ENCODE data around the gene IRX2. TPM values are rescaled to one million over a fixed set of nuclear protein-coding genes. Genes with fewer than 3 reads are reported as not detected.

The IRX2 gene
- total and polyA plus RNA-seq, 2 of the 8 experiments (the other 6 are each of a cell fraction or from before 2014, with no cell fraction given) = 23.4 to 40.4 TPM

- Histone ChIP-seq H2BK12ac (ENCODE audit: low read depth, low read length) (no peak overlapping the region), H3K14ac (ENCODE audit: insufficient read length) (no peak overlapping the region), H3K27me3 (replicated peaks in 1 of 4; ENCODE audit: control insufficient read depth in 3 of 4, extremely low read depth in 1 of 4, insufficient read depth in 3 of 4, low read length in 3 of 4) (no peaks in the 10 kb centered on the region), H3K27ac (ENCODE audit: low read depth, low read length) (no peak overlapping the region), H3K4me3 (ENCODE audit: extremely low read depth in 1 of 4, insufficient read depth in 2 of 4, low read depth in 3 of 4, low read length in 4 of 4) (no peak overlapping the region), H3K79me1 (ENCODE audit: low read depth, low read length) (no peaks in the 10 kb centered on the region), H3K9me3 (ENCODE audit: insufficient read depth in 2 of 2, low read depth in 1 of 2, low read length in 1 of 2) (no peaks in the 10 kb centered on the region; a peak in 1 of 4 replicates), H2BK20ac (ENCODE audit: low read length) (no peak overlapping the region), H3K23ac (ENCODE audit: insufficient read length) (no peak overlapping the region), H3K4me1 (replicated peaks in 1 of 4; ENCODE audit: control insufficient read depth in 3 of 4, insufficient read depth in 4 of 4, low read length in 3 of 4) (peaks cover 0 to 6% (median 0%) of the 10 kb centered on the region in 4 experiments; a peak in 2 of 7 replicates), H4K20me1 (replicated peaks in 1 of 2; ENCODE audit: control insufficient read depth in 1 of 2, insufficient read depth in 2 of 2, low read length in 2 of 2) (no peaks in the 10 kb centered on the region), H3K4ac (replicated peaks; ENCODE audit: insufficient read length, low read depth, low read length) (no peak overlapping the region), H4K5ac (ENCODE audit: insufficient read length, low read depth, low read length) (no peak overlapping the region), H3K23me2 (ENCODE audit: low read depth, low read length) (no peaks in the 10 kb centered on the region), H3K79me2 (ENCODE audit: control insufficient read depth in 1 of 2, insufficient read depth in 2 of 2, low read length in 2 of 2) (no peaks in the 10 kb centered on the region), H2AK5ac (ENCODE audit: low read depth, low read length) (no peak overlapping the region), H2AFZ (ENCODE audit: low read length) (no peak overlapping the region), H2BK15ac (ENCODE audit: low read length) (no peak overlapping the region), H4K8ac (ENCODE audit: extremely low read depth, insufficient read depth, low read length) (no peak overlapping the region), H3K9ac (replicated peaks in 1 of 4; ENCODE audit: extremely low read depth in 1 of 4, low read depth in 3 of 4, low read length in 3 of 4) (no peak overlapping the region), H3K4me2 (ENCODE audit: insufficient read depth in 1 of 2, low read depth in 2 of 2, low read length in 2 of 2) (no peak overlapping the region), H2BK5ac (ENCODE audit: low read depth, low read length) (no peak overlapping the region), H3K36me3 (ENCODE audit: control insufficient read depth in 2 of 4, insufficient read depth in 4 of 4, low read length in 3 of 4) (no peaks in the 10 kb centered on the region), H4K91ac (replicated peaks; ENCODE audit: insufficient read length, low read length) (no peak overlapping the region), H3K56ac (replicated peaks; ENCODE audit: insufficient read length, low read depth, low read length) (no peak overlapping the region), H2BK120ac (replicated peaks; ENCODE audit: low read depth, low read length) (no peak overlapping the region), H3K18ac (ENCODE audit: extremely low read depth, low read length) (no peak overlapping the region)
- CTCF ChIA-PET (ENCODE audit: partially characterized antibody) = interaction anchor here (1.0 to 2.8 kb wide), 5 partner anchors 13 to 135 kb away, joined by 3 to 9 read pairs (median 4); no protein-coding TSS in a partner anchor
- WGBS, 2 experiments (ENCODE audit: extremely low coverage in 1 of 2, insufficient coverage in 1 of 2, insufficient read length in 1 of 2, insufficient replicate concordance in 2 of 2, low coverage in 1 of 2, low lambda C conversion rate in 2 of 2, missing lambda C conversion rate in 1 of 2) = 92% methylated on average over 5 of the region's 6 CpGs; no CpG with 5 or more reads in 1 of the 2 experiments
- no peak for FAIRE-seq
- DNase-seq (ENCODE audit: low read depth in 1 of 2, low spot score in 2 of 2) = no peak
- POLR2A ChIA-PET (ENCODE audit: partially characterized antibody) = no interaction called here
- TF ChIP-seq CBX5 (IDR thresholded peaks at IDR 0.05; ENCODE audit: low read depth, low read length) (no peak), KDM4A (IDR thresholded peaks at IDR 0.05; ENCODE audit: low read depth, low read length, severe bottlenecking) (no peak), TBP (IDR thresholded peaks at IDR 0.05; ENCODE audit: low read depth, low read length) (no peak), ATF2 (IDR thresholded peaks at IDR 0.05; ENCODE audit: low read length) (no peak), SIN3A (conservative IDR thresholded peaks at IDR 0.05 in 1 of 2, IDR thresholded peaks at IDR 0.05 in 1 of 2; ENCODE audit: low read depth in 1 of 2, low read length in 2 of 2) (no peak), CBX8 (IDR thresholded peaks at IDR 0.05; ENCODE audit: borderline replicate concordance, low read depth, low read length) (no peak), SRF (IDR thresholded peaks at IDR 0.05; ENCODE audit: low read depth, low read length) (no peak), SUZ12 (IDR thresholded peaks at IDR 0.05; ENCODE audit: low read length) (no peak), BACH1 (IDR thresholded peaks at IDR 0.05; ENCODE audit: low read length) (no peak), EP300 (IDR thresholded peaks at IDR 0.05; ENCODE audit: borderline replicate concordance in 1 of 2, low read depth in 2 of 2, low read length in 2 of 2) (no peak), SP1 (IDR thresholded peaks at IDR 0.05; ENCODE audit: low read depth, low read length) (no peak), ATF3 (IDR thresholded peaks at IDR 0.05; ENCODE audit: insufficient read depth, low read depth, low read length) (no peak)
Observed at GRCh38 chr5:2714805-2715204, 36.7 kb downstream of the IRX2 start.
